Astrocyte (in vitro differentiated cells and primary cell): ENCODE results near the gene AGXT. TPM values are rescaled to one million over a fixed set of nuclear protein-coding genes. Genes with fewer than 3 reads are reported as not detected.

Source experiments
- DNase-seq: peaks from one replicate; pipeline ENCODE4 v3.0.0-alpha.2; 2010; ENCODE audit warnings: low read depth
- FAIRE-seq: peaks from 2 replicates; lab custom pipeline; 2011; peaks lifted over from hg19 to GRCh38; lab: Jason Lieb, UNC
- H2AFZ ChIP-seq: 2 replicates; pipeline ENCODE4 v1.6.0; 2012; ENCODE audit warnings: low read depth, low read length, inconsistent platforms
- H3K27ac ChIP-seq: 2 replicates; pipeline ENCODE4 v1.5.1; 2011; ENCODE audit warnings: low read depth, low read length, inconsistent platforms
- H3K27me3 ChIP-seq: 2 replicates; pipeline ENCODE4 v1.6.0; 2011; ENCODE audit warnings: low read length, inconsistent platforms; ENCODE audit not compliant: insufficient read depth
- H3K36me3 ChIP-seq: 2 replicates; pipeline ENCODE4 v1.5.1; 2011; ENCODE audit warnings: low read length, inconsistent platforms; ENCODE audit not compliant: insufficient read depth
- H3K4me1 ChIP-seq: 2 replicates; pipeline ENCODE4 v1.5.1; 2011; ENCODE audit warnings: low read length, inconsistent platforms; ENCODE audit not compliant: insufficient read depth
- H3K4me2 ChIP-seq: 2 replicates; pipeline ENCODE4 v1.6.0; 2012; ENCODE audit warnings: low read length, inconsistent platforms
- H3K4me3 ChIP-seq: 2 replicates; pipeline ENCODE4 v1.5.1; 2011; ENCODE audit warnings: low read depth, mild to moderate bottlenecking, low read length, inconsistent platforms; ENCODE audit not compliant: insufficient read depth
- H3K79me2 ChIP-seq: 2 replicates; pipeline ENCODE4 v1.6.0; 2012; ENCODE audit warnings: mild to moderate bottlenecking, low read length, inconsistent platforms; ENCODE audit not compliant: insufficient read depth
- H3K9ac ChIP-seq: 2 replicates; pipeline ENCODE4 v1.6.0; 2012; ENCODE audit warnings: mild to moderate bottlenecking, low read length, inconsistent platforms
- H3K9me3 ChIP-seq: 2 replicates; pipeline ENCODE4 v1.5.1; 2012; ENCODE audit warnings: low read depth, mild to moderate bottlenecking, low read length, inconsistent platforms; ENCODE audit not compliant: insufficient read depth
- H4K20me1 ChIP-seq: 2 replicates; pipeline ENCODE4 v1.6.0; 2012; ENCODE audit warnings: low read length, inconsistent platforms; ENCODE audit not compliant: insufficient read depth
- H3K27ac Mint-ChIP-seq: one replicate; pipeline ENCODE4 v1.8.0; 2021; ENCODE audit warnings: mild to moderate bottlenecking, mixed read lengths; ENCODE audit not compliant: unreplicated experiment
- H3K27me3 Mint-ChIP-seq: one replicate; pipeline ENCODE4 v1.8.0; 2021; ENCODE audit warnings: low read depth, mixed read lengths; ENCODE audit not compliant: unreplicated experiment
- H3K36me3 Mint-ChIP-seq: one replicate; pipeline ENCODE4 v1.8.0; 2021; ENCODE audit warnings: low read depth, mixed read lengths; ENCODE audit not compliant: unreplicated experiment
- H3K4me1 Mint-ChIP-seq: one replicate; pipeline ENCODE4 v1.8.0; 2021; ENCODE audit warnings: low read depth, mixed read lengths; ENCODE audit not compliant: unreplicated experiment
- H3K4me3 Mint-ChIP-seq: one replicate; pipeline ENCODE4 v1.8.0; 2021; ENCODE audit warnings: mild to moderate bottlenecking, moderate library complexity, mixed read lengths; ENCODE audit not compliant: unreplicated experiment
- H3K9me3 Mint-ChIP-seq: one replicate; pipeline ENCODE4 v1.8.0; 2021; ENCODE audit warnings: mild to moderate bottlenecking, mixed read lengths; ENCODE audit not compliant: unreplicated experiment
- CTCF ChIP-seq: IDR thresholded peaks from 2 replicates; pipeline ENCODE4 v1.5.1; 2011; ENCODE audit warnings: low read depth, mild to moderate bottlenecking, inconsistent platforms, low read length, moderate library complexity; ENCODE audit not compliant: insufficient read depth
- EZH2 ChIP-seq: IDR thresholded peaks from 2 replicates; pipeline ENCODE4 v1.6.1; 2012; ENCODE audit warnings: mild to moderate bottlenecking, low read length, inconsistent platforms; ENCODE audit not compliant: insufficient read depth
- total RNA-seq: library from RNA; stranded (reverse); gene quantifications from 2 replicates; pipeline ENCODE4 v1.2.1, GENCODE V29; 2021

The AGXT gene
- total RNA-seq, 1 donor from 2014 or later: not detected

GRCh38 chr2:240874715-240875227, 6.1 kb downstream of the AGXT start:
- Histone ChIP-seq H4K20me1 (no peaks in the 10 kb centered on the region), H3K4me1 (peaks cover 3% of the 10 kb centered on the region), H3K4me2 (no peak overlapping the region), H3K9me3 (no peaks in the 10 kb centered on the region), H3K27ac (no peak overlapping the region), H3K27me3 (peaks cover 2% of the 10 kb centered on the region), H3K9ac (no peak overlapping the region), H3K36me3 (no peaks in the 10 kb centered on the region), H3K4me3 (no peak overlapping the region), H3K79me2 (no peaks in the 10 kb centered on the region), H2AFZ (no peak overlapping the region)
- H3K9me3 Mint-ChIP-seq: no peaks in the 10 kb centered on the region
- no peaks in the 10 kb centered on the region for H3K4me1 Mint-ChIP-seq
- no peaks in the 10 kb centered on the region for H3K36me3 Mint-ChIP-seq
- H3K27ac Mint-ChIP-seq: no peak overlapping the region
- no peak overlapping the region for H3K4me3 Mint-ChIP-seq
- H3K27me3 Mint-ChIP-seq: peaks cover 33% of the 10 kb centered on the region
- DNase-seq (no peak), FAIRE-seq (no peak)
- TF ChIP-seq CTCF: no peak
- TF ChIP-seq EZH2: no peak

- no peak for TF ChIP-seq CTCF
- no peak for TF ChIP-seq EZH2
- DNase-seq: no peak
- H3K27ac Mint-ChIP-seq: no peak overlapping the region
- H3K9me3 ChIP-seq: no peaks in the 10 kb centered on the region
- H3K9ac ChIP-seq: no peak overlapping the region
- H3K4me3 Mint-ChIP-seq: no peak overlapping the region
- no peak overlapping the region for H3K4me2 ChIP-seq
- no peak overlapping the region for H3K27ac ChIP-seq
- no peaks in the 10 kb centered on the region for H3K36me3 Mint-ChIP-seq
- H2AFZ ChIP-seq: no peak overlapping the region
- H3K4me1 Mint-ChIP-seq: no peaks in the 10 kb centered on the region
- H3K4me1 ChIP-seq: peaks cover 3% of the 10 kb centered on the region
- H3K9me3 Mint-ChIP-seq: no peaks in the 10 kb centered on the region
- no peak for FAIRE-seq
- H3K36me3 ChIP-seq: no peaks in the 10 kb centered on the region
- peaks cover 27% of the 10 kb centered on the region for H3K27me3 Mint-ChIP-seq
- no peaks in the 10 kb centered on the region for H4K20me1 ChIP-seq
- no peaks in the 10 kb centered on the region for H3K79me2 ChIP-seq
- peaks cover 4% of the 10 kb centered on the region for H3K27me3 ChIP-seq
- H3K4me3 ChIP-seq: no peak overlapping the region
Observed at GRCh38 chr2:240875228-240876034, 6.8 kb downstream of the AGXT start.

GRCh38 chr2:240876035-240876474, 7.4 kb downstream of the AGXT start:
- Histone ChIP-seq H4K20me1 (no peaks in the 10 kb centered on the region), H3K9me3 (no peaks in the 10 kb centered on the region), H3K9ac (no peak overlapping the region), H3K4me1 (peaks cover 3% of the 10 kb centered on the region), H3K4me2 (no peak overlapping the region), H3K27ac (no peak overlapping the region), H3K27me3 (peaks cover 4% of the 10 kb centered on the region), H2AFZ (no peak overlapping the region), H3K36me3 (no peaks in the 10 kb centered on the region), H3K4me3 (no peak overlapping the region), H3K79me2 (no peaks in the 10 kb centered on the region)
- Mint-ChIP-seq H3K9me3 (no peaks in the 10 kb centered on the region), H3K27me3 (peaks cover 22% of the 10 kb centered on the region), H3K36me3 (no peaks in the 10 kb centered on the region), H3K27ac (no peak overlapping the region), H3K4me1 (no peaks in the 10 kb centered on the region), H3K4me3 (no peak overlapping the region)
- no peak for TF ChIP-seq CTCF
- no peak for TF ChIP-seq EZH2
- no peak for FAIRE-seq
- no peak for DNase-seq
